HG03280 (cell line): ENCODE results near the gene DENND4C.
A peak's percentile ranks its signal among the peaks of the same experiment; 100 is the strongest.
"Not testable (repeated sequence)": the region's sequence is repeated elsewhere in the genome, so short reads cannot be mapped to it uniquely, and the experiment has no call there.

Experiments used
- ATAC-seq: cut with Tn5 transposase; IDR thresholded peaks from one replicate; pipeline ENCODE4 v1.9.1; 2021; ENCODE audit warnings: mild to moderate bottlenecking, moderate library complexity; ENCODE audit not compliant: unreplicated experiment

Gene DENND4C

GRCh38 chr9:19369107-19369506 is 138.6 kb downstream of the DENND4C start:
- no peak for ATAC-seq

- no peak for ATAC-seq
These were observed 141.4 kb downstream of the DENND4C start for GRCh38 chr9:19371942-19372341.

- no peak for ATAC-seq
These were observed 142.1 kb downstream of the DENND4C start for GRCh38 chr9:19372567-19372966.

GRCh38 chr9:19373527-19373926 is 143.0 kb downstream of the DENND4C start:
- no peak for ATAC-seq

- ATAC-seq: no peak
These were observed 145.0 kb downstream of the DENND4C start for GRCh38 chr9:19375538-19375937.

GRCh38 chr9:19376931-19377330 is 146.4 kb downstream of the DENND4C start:
- no peak for ATAC-seq

- ATAC-seq: no peak
These were observed 147.7 kb downstream of the DENND4C start for GRCh38 chr9:19378164-19378563.

GRCh38 chr9:19378647-19379046 is 148.2 kb downstream of the DENND4C start:
- no peak for ATAC-seq

GRCh38 chr9:19379283-19379682 is 148.8 kb downstream of the DENND4C start:
- no peak for ATAC-seq

- peak; percentile 36 for ATAC-seq
These were observed 149.2 kb downstream of the DENND4C start for GRCh38 chr9:19379697-19380046.

GRCh38 chr9:19380826-19381075 is 150.3 kb downstream of the DENND4C start:
- ATAC-seq: no peak

- ATAC-seq: no peak
These were observed 151.2 kb downstream of the DENND4C start for GRCh38 chr9:19381656-19382055.

GRCh38 chr9:19385212-19385611 is 154.7 kb downstream of the DENND4C start:
- ATAC-seq: not testable (repeated sequence)

GRCh38 chr9:19385786-19386501 is 155.5 kb downstream of the DENND4C start:
- no peak for ATAC-seq

- ATAC-seq: no peak
These were observed 156.1 kb downstream of the DENND4C start for GRCh38 chr9:19386502-19387044.

- ATAC-seq: no peak
These were observed 156.8 kb downstream of the DENND4C start for GRCh38 chr9:19387317-19387716.

- ATAC-seq: not testable (repeated sequence)
These were observed 159.0 kb downstream of the DENND4C start for GRCh38 chr9:19389539-19389938.

- no peak for ATAC-seq
These were observed 167.4 kb downstream of the DENND4C start for GRCh38 chr9:19397845-19398244.

- not testable (repeated sequence) for ATAC-seq
These were observed 172.7 kb downstream of the DENND4C start for GRCh38 chr9:19403231-19403630.

GRCh38 chr9:19404283-19405075 is 174.0 kb downstream of the DENND4C start:
- ATAC-seq: no peak

GRCh38 chr9:19405771-19406170 is 175.3 kb downstream of the DENND4C start:
- ATAC-seq: no peak

- peak; percentile 15 for ATAC-seq
These were observed 177.8 kb downstream of the DENND4C start for GRCh38 chr9:19408316-19408692.
